NCI-H460 (cell line): ENCODE data around the gene PLAAT2. TPM values are rescaled to one million over a fixed set of nuclear protein-coding genes. Genes with fewer than 3 reads are reported as not detected.
A peak's percentile ranks its signal among the peaks of the same experiment; 100 is the strongest.

ENCODE experiments used
- DNase-seq: peaks from one replicate; pipeline ENCODE4 v3.0.0-alpha.2; 2016; ENCODE audit warnings: low read depth; ENCODE audit errors: extremely low read depth
- total RNA-seq: library from RNA; depleted of rRNA; stranded (reverse); fragments of >200 nt; shearing (Covaris generic); gene quantifications from 2 replicates; pipeline ENCODE4 v1.2.3, GENCODE V29; 2014

Gene PLAAT2
- total RNA-seq, 1 experiment from 2014 or later, result not detected

GRCh38 chr11:63527667-63528066 is 35.5 kb downstream of the PLAAT2 start:
- no peak for DNase-seq

- DNase-seq, result no peak
These were observed 40.0 kb downstream of the PLAAT2 start for GRCh38 chr11:63523151-63523550.

- no peak for DNase-seq
These were observed 41.3 kb downstream of the PLAAT2 start for GRCh38 chr11:63521896-63522295.

- no peak for DNase-seq
These were observed 42.5 kb downstream of the PLAAT2 start for GRCh38 chr11:63520606-63521170.

- no peak for DNase-seq
These were observed 44.6 kb downstream of the PLAAT2 start for GRCh38 chr11:63518548-63518947.

- no peak for DNase-seq
These were observed 46.0 kb downstream of the PLAAT2 start for GRCh38 chr11:63517156-63517555.

- no peak for DNase-seq
These were observed 47.1 kb downstream of the PLAAT2 start for GRCh38 chr11:63516109-63516508.

GRCh38 chr11:63512816-63513215 is 50.4 kb downstream of the PLAAT2 start:
- DNase-seq, result no peak

- no peak for DNase-seq
These were observed 52.0 kb downstream of the PLAAT2 start for GRCh38 chr11:63511048-63511748.

GRCh38 chr11:63510360-63511047 is 52.7 kb downstream of the PLAAT2 start:
- no peak for DNase-seq

- DNase-seq, result no peak
These were observed 54.4 kb downstream of the PLAAT2 start for GRCh38 chr11:63508745-63509144.

- peak; percentile 33 for DNase-seq
These were observed 55.2 kb downstream of the PLAAT2 start for GRCh38 chr11:63508009-63508408.

- no peak for DNase-seq
These were observed 55.7 kb downstream of the PLAAT2 start for GRCh38 chr11:63507511-63507910.

- DNase-seq, result no peak
These were observed 56.3 kb downstream of the PLAAT2 start for GRCh38 chr11:63506876-63507275.

GRCh38 chr11:63505857-63506528 is 57.2 kb downstream of the PLAAT2 start, which contains the start of gene LGALS12:
Gene LGALS12 (plus strand): TSS chr11:63506084. CDS start chr11:63506459, 375 bp downstream.
- no peak for DNase-seq

- DNase-seq, result no peak
These were observed 58.1 kb downstream of the PLAAT2 start for GRCh38 chr11:63504933-63505586.

- no peak for DNase-seq
These were observed 59.1 kb downstream of the PLAAT2 start for GRCh38 chr11:63504054-63504453.

- no peak for DNase-seq
These were observed 59.7 kb downstream of the PLAAT2 start for GRCh38 chr11:63503492-63503891.
